SH-SY5Y (cell line): ENCODE measurements around the gene PTPRG.

Source experiments
- GATA2 ChIP-seq: IDR thresholded peaks from 2 replicates; pipeline ENCODE4 v1.6.1; 2011; ENCODE audit warnings: mild to moderate bottlenecking, low read depth, low read length
- GATA3 ChIP-seq: IDR thresholded peaks from 2 replicates; pipeline ENCODE4 v1.6.1; 2011; ENCODE audit warnings: low read depth, mild to moderate bottlenecking, low read length, moderate library complexity

The PTPRG gene

DNA sequence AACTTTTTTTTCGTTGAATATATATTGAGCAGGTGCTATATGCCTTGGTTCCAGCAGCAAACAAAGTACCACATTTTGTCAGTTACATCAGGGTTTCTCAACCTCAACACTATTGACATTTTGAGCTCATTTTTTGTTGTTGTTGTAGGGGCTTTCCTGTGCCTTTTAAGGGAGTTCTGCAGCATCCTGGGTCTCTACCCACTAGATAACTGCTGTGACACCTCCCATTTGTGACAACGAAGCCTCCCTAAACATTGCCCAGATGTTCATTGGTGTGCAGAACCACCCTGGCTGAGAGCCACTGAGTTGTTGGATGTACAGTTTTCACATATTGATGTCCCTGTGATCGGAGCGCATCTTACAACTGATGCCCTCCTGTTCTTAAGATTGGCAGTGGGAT is 382.6 kb downstream of the PTPRG start:
- TF ChIP-seq GATA3 (no peak), GATA2 (no peak)

DNA sequence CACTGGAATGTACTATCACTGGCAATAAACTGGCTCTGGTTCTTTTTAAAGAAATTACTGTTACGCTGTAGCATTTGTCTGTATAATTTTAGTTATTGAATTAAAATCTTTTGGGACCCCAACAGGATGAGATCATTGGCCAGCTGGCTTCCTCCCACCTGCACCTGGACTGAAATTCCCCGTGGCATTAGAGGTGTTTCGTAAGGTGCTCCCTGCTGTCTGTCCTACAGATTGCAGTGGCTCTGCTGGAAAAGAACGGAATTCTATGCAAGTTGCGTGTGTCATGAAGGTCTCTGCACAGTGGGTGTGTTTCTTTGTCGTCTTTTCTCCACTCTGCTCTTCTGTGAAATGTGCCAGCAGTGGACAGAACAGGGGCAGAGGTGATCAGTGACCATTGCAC is 383.4 kb downstream of the PTPRG start:
- no peak for TF ChIP-seq GATA3
- no peak for TF ChIP-seq GATA2

DNA sequence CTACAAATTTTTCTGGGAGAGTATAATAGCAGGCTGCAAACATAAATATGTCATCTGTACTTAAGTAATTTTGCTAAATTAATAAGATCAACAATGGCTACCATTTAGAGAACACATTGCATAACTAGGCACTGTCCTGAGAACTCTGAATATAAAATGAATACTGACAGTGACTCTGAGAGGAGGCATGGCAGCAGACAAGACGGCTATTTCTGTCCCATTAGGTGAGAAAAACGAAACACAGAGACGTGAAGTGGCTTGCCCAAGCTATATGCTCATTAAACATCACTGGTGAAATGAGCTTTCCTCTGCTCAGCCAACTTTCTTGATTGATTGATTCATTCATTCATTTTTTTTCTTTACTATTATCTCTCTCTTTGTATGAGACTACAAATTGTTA is 384.3 kb downstream of the PTPRG start:
- TF ChIP-seq GATA2 (no peak), GATA3 (no peak)

DNA sequence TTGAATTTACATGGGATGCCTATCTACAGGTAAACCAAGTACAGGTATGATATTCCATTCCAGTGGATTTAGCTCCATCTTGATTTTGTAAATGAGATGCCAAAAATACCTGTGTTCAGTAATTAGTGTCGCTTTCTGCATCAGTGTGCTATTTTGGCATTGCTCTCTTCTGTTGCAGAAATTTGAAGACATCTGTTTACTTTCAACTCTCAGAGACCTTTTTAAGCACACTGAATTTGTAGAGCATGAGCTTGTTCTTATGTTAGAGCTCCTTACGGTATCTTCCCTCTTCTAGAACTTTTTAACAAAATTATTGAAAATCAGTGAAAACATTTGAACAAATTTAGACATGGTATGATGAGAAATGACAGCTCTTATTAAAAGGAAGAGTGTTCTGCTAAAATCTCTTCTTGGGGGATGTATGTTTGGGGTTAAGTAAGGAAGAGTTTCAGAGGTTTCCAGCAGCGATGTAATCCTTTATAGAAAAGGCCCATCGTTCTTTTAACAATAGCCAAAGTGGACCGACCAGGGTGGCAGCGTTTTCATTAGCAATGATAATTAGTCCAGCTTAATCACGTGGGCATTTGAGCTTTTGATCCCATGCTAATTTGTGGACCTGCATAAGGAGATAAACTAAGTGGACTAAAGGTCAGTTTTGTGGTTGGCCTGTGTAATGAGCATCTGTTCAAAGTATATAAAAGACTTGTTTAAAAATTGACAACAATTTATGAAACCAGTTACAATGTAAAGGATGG is 385.4 kb downstream of the PTPRG start:
- TF ChIP-seq GATA3 (no peak), GATA2 (no peak)

DNA sequence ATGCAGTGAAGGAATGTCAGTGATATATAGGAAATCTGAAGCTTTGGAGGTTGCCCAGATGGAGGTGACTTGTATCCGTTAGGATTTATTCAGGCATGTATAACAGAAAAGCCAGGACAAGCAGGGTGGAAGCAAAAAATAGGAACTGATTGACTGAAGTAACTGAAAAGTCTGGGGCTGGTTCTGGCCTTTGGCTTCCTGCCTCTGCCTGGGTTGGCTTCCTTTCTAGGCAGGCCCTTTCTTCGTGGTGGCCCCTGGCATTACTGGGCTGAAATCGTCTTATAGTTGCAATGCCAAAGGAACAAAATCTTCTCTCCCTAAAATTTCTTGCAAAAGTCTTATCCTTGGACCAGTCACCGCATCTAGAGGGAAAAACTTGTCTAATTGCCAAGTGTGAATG is 386.1 kb downstream of the PTPRG start:
- TF ChIP-seq GATA2: no peak
- TF ChIP-seq GATA3: no peak

DNA sequence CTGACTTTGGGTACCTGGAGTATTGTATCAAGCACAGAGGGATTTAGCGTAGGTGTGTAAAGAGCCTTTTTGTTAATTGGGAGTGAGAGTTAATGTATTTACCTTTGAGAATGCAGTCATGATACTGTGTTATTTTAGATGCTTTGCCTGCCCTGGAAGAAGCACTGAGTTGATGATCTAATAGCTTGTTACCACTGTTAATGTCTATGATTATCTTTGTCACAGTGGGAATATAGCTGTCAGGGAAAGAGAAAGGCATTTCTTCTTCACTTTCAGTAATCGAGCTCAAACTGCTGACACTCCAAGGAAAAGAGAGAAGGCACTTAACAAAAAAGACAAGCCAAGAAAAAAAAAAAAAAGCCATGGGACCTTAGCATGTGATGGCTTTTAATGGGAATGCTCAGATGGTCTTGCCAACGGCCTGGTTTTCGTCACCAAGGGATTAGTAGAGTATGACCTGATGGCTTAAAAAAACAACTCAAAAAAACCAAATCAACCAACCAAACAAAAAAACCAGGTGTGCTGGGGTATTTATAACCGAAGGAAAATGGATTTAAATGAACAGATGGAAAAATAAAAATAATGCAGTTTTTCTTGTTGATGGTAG is 387.4 kb downstream of the PTPRG start:
- TF ChIP-seq GATA2 (no peak), GATA3 (no peak)

DNA sequence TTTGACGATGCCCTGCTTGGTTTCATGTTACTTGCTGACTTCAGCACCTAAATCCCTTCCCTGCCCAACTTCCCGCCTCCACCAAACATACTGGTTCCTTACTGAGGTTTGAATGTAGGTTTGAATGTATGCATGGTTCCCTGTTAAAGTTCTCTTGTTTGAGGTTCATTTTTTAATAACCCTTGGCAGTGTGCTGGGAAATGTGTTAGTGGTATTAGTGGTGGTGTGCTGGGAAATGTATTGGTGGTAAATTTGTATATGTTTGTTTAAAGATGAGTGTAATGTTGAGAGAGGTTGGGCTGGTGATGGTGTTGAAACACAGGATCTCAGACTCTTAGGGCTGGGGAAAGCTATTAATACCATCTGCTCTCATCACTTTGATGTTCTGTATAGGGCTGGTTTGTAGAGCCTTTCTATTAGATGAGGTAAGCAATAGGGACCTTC is 392.7 kb downstream of the PTPRG start:
- TF ChIP-seq GATA3: no peak
- no peak for TF ChIP-seq GATA2

DNA sequence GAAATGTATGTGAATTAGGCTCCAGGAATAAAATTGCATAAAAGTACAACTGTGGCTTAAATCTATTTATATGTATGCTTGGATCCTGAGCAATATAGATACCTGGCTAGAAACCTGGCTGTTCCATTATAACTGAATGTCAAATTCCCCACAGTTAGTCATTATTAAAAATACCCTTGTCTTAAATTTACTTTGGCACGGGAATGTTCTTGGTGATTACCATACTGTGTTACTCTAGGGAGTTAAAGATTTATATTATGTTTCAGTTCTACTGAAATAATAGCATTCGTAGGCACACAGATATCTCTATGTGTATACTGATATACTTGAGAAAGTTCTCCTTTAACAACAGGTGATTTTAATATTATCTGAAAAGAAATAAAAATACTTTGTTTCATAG is 394.1 kb downstream of the PTPRG start:
- TF ChIP-seq GATA2 (no peak), GATA3 (no peak)

DNA sequence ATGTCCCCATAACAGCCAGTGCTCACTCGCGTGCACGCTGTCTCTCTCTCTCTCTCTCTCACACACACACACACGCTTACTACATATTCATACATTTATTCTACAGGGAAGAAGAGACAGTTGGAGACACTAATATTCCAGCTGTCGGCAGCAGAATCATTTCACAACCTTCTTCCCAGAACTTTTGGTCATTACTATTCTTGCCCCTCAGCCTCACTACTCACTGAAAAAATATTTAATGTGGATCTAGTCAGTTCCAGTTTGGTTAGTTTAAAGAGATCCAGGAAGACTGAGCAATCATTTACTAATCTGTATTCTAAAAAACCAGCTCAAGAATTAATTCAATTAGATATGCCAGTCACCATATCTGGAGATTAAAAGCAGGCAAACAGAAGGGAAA is 394.9 kb downstream of the PTPRG start:
- TF ChIP-seq GATA3: no peak
- TF ChIP-seq GATA2: no peak

DNA sequence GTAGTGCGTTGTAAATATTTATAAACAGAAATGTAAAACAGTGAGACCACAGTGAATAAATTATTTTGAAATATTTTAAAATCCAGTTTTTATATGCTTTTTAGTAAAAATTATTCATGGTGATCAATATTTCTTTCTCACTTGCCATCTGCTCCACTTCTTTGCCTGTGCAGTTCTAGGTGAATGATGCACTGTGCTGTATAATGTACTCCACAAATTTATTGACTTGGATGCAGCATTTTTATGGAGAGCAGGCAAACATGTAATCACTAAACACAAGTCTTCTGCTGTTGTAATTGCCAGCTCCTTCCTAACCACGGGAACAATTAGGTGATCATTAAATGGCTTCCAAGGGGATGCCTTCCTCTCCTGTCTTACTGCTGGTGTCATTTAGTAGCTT is 395.9 kb downstream of the PTPRG start:
- TF ChIP-seq GATA2 (no peak), GATA3 (no peak)

DNA sequence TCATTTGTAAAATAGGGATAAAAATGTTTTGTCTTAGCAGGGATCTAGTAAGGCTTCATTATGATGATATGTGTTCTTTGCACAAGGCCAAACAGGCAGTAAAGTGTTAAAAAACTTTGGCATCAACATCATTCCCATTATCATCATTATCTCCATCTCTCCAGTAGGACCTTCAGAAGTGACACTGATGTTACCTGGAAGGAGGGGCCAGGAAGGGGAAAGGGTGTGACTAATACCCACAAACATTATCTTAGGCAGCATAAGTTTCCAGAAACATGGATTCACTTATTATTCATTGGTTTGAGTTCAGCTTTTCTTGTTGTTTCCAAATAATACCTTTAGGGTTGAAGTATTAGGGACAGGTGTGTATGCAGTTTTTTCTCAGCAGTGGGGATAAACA is 399.6 kb downstream of the PTPRG start:
- TF ChIP-seq GATA2: no peak
- no peak for TF ChIP-seq GATA3

DNA sequence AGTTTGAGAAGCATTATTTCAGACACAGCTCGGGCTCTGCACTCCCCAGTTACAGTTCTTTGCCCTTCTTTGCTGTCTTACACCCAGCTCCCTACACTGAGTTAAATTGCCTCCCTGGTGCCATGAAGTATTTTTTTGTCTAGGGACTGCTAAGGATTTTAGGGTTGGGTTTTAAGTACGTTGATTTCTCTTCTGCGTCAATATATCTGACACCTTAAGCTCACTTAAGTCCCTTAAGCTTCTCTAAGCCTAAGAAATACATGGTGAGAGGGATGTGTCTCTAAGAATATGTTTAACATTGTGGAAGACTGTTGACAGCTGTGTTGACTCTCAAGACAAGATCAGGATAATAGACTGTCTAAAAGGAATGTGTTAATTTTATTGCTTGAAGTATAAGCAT is 400.5 kb downstream of the PTPRG start:
- TF ChIP-seq GATA2 (no peak), GATA3 (no peak)

DNA sequence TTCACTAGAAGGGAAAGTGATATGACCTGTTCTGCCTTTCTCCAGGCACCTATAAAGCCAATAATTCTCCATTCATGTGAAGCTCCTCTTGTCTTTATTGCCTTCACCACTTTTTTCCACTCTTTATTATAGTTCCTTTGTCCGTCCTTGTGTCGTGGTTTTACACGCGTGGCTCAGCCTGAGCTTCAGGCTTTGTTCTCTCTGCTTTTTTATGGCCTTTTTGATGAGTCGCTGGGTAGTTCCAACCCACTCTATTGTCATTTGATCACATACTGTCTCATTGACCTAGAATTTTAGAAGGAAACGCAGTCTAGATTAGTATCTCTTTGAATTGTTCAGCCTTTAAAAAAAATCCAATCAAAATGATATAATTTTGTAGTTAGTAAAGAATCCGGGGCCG is 403.2 kb downstream of the PTPRG start:
- TF ChIP-seq GATA3 (no peak), GATA2 (no peak)

DNA sequence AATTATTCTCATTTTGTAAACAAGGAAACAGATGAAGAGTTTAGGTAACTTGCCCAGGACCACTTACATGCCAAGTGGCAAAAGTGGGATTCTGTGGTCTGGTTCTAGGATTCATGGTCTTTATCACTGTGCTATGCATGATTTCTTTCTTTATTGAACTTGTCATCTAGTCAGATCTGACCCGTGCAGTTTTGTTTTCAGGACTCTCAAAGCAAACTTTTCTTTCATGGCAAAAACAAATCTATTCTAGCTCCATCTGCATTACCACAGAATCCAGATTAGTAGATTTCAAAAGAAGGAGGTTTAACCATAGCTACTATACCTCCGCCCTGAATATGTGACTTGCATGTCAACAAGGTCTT is 404.4 kb downstream of the PTPRG start:
- TF ChIP-seq GATA2 (no peak), GATA3 (no peak)

DNA sequence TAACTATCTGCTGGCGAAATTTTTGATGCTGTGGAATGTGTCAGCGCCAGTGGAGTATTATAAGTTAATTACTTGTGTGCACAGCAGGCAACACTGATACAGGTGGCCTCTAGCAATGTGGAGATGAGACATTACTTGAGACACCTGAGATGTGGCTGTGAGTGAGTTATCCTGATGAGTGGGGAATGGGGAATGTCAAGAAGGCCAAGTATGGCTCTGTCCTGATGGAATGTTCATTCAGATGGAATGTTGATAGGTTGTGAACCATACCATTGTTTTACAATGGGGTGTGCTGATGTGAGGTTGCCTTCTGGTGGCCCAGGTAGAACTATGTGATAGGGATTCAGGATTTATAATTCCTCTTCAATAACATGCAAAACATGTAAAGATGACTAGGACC is 404.8 kb downstream of the PTPRG start:
- TF ChIP-seq GATA2 (no peak), GATA3 (no peak)
